Brain microvascular endothelial cell (primary cell): ENCODE results near the gene REG4.
"Not testable (repeated sequence)": the region's sequence is repeated elsewhere in the genome, so short reads cannot be mapped to it uniquely, and the experiment has no call there.

Experiments used
- DNase-seq: peaks from one replicate; pipeline ENCODE4 v3.0.0-alpha.2; 2020
- H3K27ac ChIP-seq: fragments of 250-450 bp; sonication (Bioruptor Pico); 2 replicates; pipeline ENCODE4 v1.5.1; 2020; ENCODE audit warnings: mild to moderate bottlenecking, moderate library complexity
- H3K27me3 ChIP-seq: fragments of 250-450 bp; sonication (Bioruptor Pico); replicated peaks from 2 replicates; pipeline ENCODE4 v1.5.1; 2020; ENCODE audit warnings: mild to moderate bottlenecking
- H3K36me3 ChIP-seq: fragments of 250-450 bp; sonication (Bioruptor Pico); replicated peaks from 2 replicates; pipeline ENCODE4 v1.5.1; 2020; ENCODE audit warnings: mild to moderate bottlenecking
- H3K4me3 ChIP-seq: 2 replicates; pipeline ENCODE4 v1.5.1; 2011; ENCODE audit warnings: low read depth, mild to moderate bottlenecking, control low read depth, low read length, moderate library complexity
- in situ Hi-C: cut with HindIII; loops from 2 replicates; pipeline ENCODE4 v1.10.0; 2017; ENCODE audit warnings: low sequenced_read_pairs, low pct_ligation_motif_present
- TF ChIP-seq, protein P1 (sequence below): IDR thresholded peaks from 2 replicates; pipeline ENCODE4 v1.5.1; 2011; ENCODE audit warnings: low read depth, mild to moderate bottlenecking, moderate library complexity, low read length, control low read depth, inconsistent platforms; ENCODE audit errors: missing control alignments

The REG4 gene

DNA sequence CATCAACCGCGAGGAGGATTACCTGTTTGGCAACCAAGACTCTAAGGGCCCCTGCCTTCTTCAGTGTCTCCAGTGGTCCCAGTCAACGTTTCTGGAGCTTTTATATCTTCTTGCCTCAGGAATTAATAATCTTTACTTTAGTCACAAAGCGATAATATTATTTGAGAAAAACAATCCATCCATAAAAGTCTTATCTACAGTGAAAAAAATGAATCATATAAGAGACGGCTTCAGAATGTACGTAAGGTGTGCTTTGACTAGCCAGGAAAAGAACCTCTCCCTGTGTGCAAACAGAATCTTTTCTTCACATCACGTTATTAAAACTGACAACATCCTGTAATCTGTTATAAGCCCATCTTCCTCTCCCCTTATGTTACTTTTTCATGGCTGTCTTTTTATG, at the start of gene REG4:
REG4 (minus strand) TSS at position 74 of the 400 bp plus-strand sequence. CDS start 2,691 bp downstream, outside the sequence.
- Histone ChIP-seq H3K36me3 (no peaks in the 10 kb centered on the region), H3K27me3 (peaks cover 8% of the 10 kb centered on the region), H3K4me3 (no peak within 1 kb of the TSS), H3K27ac (no peak within 1 kb of the TSS)
- TF ChIP-seq, protein P1, sequence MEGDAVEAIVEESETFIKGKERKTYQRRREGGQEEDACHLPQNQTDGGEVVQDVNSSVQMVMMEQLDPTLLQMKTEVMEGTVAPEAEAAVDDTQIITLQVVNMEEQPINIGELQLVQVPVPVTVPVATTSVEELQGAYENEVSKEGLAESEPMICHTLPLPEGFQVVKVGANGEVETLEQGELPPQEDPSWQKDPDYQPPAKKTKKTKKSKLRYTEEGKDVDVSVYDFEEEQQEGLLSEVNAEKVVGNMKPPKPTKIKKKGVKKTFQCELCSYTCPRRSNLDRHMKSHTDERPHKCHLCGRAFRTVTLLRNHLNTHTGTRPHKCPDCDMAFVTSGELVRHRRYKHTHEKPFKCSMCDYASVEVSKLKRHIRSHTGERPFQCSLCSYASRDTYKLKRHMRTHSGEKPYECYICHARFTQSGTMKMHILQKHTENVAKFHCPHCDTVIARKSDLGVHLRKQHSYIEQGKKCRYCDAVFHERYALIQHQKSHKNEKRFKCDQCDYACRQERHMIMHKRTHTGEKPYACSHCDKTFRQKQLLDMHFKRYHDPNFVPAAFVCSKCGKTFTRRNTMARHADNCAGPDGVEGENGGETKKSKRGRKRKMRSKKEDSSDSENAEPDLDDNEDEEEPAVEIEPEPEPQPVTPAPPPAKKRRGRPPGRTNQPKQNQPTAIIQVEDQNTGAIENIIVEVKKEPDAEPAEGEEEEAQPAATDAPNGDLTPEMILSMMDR: no peak
- in situ Hi-C loops: no loop called here
- no peak for DNase-seq

DNA sequence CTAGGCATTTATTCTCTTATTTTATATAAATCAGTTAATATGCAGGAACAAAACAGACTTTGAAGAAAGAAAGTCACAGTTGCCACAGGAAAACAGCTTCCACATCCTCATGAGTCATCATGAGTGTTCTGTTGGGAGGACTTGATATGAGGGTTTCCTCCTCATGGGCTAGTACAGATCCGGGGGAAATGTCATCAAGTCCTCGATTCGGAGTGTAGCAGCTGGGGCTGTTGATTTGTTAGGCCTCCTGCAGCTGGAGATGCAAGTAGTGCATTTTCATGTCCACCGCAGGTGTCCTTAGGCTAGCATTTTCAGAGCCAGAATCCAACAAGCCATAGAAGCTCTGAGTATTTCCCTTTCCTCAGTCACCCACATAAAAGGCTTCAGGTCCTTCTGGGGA, 48.4 kb upstream of the REG4 start:
- DNase-seq: peak; percentile 71
- Histone ChIP-seq H3K27ac (peak overlapping the region; percentile 11), H3K36me3 (no peaks in the 10 kb centered on the region), H3K27me3 (no peaks in the 10 kb centered on the region), H3K4me3 (no peak overlapping the region)
- in situ Hi-C loops: no loop called here
- TF ChIP-seq, protein P1: no peak

DNA sequence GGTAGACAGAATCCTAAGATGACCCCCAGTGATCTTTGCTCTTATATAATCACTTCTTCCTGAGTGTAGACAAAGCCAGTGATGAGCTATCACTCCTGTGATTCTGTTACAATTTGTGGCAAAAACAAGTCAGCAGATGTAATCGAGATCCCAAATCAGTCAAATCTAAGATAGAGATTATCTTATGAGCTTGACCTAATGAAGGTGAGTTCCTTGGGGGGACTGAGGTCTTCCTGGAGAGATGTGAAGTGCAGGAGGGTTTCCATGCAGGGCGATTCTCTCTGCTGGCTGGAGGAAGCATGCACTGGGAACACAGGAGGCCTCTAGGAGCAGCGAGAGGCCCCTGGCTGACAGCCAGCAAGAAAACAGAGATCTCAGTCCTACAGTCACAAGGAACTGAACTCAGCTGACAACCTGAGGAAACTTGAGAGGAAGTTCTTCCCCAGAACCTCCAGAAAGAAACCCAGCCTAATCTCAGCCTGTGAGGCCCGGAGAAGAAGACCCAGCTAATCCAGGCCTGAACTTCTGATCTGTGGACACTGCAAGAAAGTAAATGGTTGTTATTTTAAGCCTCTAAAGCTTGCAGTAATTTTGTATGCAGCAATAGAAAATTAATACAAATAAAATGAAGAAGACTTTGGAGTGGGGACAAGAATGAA, 47.4 kb upstream of the REG4 start:
- DNase-seq, in situ Hi-C loops: not testable (repeated sequence)

DNA sequence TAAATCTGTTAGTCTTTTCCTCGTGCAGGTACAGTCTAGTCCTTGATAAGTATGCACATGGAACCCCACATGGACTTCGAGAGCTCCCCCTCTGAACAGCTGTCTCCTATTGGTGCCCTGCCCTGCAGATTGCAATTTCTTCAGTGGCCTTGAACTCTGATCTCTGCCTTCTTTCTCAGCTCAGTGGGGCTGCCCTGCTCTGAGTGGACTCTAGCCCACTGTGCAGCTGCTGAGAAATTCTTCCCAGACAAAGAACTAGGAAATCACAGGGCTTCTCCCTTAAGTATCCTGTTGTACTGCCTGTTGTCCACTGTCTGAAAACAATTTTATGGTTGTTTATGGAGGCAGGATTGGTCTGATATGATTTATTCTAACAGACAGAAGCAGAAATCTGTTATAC, 46.9 kb upstream of the REG4 start:
- H3K27me3 ChIP-seq: no peaks in the 10 kb centered on the region
- H3K4me3 ChIP-seq: no peak overlapping the region
- TF ChIP-seq, protein P1: no peak
- no peak overlapping the region for H3K27ac ChIP-seq
- DNase-seq: no peak
- H3K36me3 ChIP-seq: no peaks in the 10 kb centered on the region
- in situ Hi-C loops: no loop called here

More for the DNA sequence above, 47.4 kb upstream of the REG4 start:
- H3K4me3 ChIP-seq, H3K27me3 ChIP-seq, H3K36me3 ChIP-seq: not testable (repeated sequence)
- peak overlapping the region; percentile 11 for H3K27ac ChIP-seq

DNA sequence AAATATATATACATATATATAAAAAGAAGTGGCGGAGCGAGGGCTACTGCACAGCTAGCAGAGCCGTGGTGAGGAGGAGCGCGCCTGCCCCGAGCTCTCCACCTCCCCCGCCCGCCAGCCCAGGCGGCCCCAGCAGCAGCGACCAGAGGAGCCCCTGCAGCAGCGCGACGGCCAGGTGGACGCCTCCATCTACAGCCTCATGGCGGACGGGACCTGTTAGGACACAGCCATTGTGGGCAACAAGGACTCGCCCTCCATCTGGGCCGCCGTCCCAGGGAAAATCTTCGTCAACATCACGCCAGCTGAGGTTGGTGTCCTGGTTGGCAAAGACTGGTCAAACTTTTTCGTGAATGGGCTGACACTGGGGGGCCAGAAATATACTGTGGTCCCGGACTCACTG, 41.9 kb upstream of the REG4 start:
- in situ Hi-C loops: no loop called here
- Histone ChIP-seq H3K27ac (no peak overlapping the region), H3K27me3 (no peaks in the 10 kb centered on the region), H3K4me3 (no peak overlapping the region), H3K36me3 (no peaks in the 10 kb centered on the region)
- DNase-seq: no peak
- TF ChIP-seq, protein P1: no peak

DNA sequence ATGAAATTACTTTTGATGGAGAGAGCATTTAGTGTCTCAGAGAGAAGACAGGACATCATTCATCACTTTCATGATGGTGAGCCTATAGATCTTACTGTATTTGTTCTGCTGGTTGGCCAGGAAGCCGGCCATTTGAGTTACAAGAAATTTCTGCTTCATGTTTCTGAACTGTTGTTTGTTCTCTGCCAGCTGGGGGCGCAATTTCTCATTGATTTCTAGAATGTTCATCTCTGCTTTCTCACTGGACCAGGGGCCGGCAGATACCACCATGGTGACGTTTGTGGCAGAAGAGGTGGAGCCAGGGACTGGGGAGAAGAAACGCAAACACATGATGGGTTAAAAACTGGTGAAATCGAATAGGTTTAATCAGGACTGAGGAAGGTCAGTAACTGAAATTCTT, 32.9 kb upstream of the REG4 start:
- in situ Hi-C loops, H3K27ac ChIP-seq, H3K36me3 ChIP-seq, H3K27me3 ChIP-seq, H3K4me3 ChIP-seq: not testable (repeated sequence)
- TF ChIP-seq, protein P1: peak; percentile 57
- DNase-seq: peak; percentile 15
